Measurements from ENCODE around the gene MDM2. TPM values are rescaled to one million over a fixed set of nuclear protein-coding genes. Genes with fewer than 3 reads are reported as not detected.

Gene MDM2
- total and polyA plus RNA-seq, 10 of the 15 experiments (the other 5 are each of a cell fraction or from before 2014, with no cell fraction given): 48.2 to 174 (median 85.0) TPM

DNA sequence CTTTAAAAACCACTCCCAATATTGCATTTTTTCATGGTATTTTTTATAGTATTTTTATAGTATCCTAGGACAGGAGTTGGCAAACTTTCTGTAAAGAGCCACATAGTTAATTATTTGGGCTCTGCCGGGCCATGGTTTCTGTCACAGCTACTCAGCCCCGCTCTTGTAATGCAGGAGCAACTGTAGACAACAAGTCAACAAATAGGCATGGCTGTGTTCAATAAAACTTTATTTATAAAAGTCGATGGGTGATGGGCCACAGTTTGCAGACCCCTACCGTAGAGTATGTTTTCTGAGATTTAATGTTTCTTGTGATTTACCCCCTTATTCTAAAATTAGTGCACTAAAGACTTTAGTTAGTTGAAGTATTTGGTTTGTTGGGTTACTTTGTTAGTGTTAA is 25.5 kb downstream of the MDM2 start:
- TF ChIP-seq POLR2A (IDR thresholded peaks at IDR 0.05; ENCODE audit: low read depth, low read length): 0 out of 2 replicates have a peak, but pooled peaks have one; percentile 24
- no peak for TF ChIP-seq CREM (IDR thresholded peaks at IDR 0.05; ENCODE audit: low read depth)
- TF ChIP-seq, protein P1, sequence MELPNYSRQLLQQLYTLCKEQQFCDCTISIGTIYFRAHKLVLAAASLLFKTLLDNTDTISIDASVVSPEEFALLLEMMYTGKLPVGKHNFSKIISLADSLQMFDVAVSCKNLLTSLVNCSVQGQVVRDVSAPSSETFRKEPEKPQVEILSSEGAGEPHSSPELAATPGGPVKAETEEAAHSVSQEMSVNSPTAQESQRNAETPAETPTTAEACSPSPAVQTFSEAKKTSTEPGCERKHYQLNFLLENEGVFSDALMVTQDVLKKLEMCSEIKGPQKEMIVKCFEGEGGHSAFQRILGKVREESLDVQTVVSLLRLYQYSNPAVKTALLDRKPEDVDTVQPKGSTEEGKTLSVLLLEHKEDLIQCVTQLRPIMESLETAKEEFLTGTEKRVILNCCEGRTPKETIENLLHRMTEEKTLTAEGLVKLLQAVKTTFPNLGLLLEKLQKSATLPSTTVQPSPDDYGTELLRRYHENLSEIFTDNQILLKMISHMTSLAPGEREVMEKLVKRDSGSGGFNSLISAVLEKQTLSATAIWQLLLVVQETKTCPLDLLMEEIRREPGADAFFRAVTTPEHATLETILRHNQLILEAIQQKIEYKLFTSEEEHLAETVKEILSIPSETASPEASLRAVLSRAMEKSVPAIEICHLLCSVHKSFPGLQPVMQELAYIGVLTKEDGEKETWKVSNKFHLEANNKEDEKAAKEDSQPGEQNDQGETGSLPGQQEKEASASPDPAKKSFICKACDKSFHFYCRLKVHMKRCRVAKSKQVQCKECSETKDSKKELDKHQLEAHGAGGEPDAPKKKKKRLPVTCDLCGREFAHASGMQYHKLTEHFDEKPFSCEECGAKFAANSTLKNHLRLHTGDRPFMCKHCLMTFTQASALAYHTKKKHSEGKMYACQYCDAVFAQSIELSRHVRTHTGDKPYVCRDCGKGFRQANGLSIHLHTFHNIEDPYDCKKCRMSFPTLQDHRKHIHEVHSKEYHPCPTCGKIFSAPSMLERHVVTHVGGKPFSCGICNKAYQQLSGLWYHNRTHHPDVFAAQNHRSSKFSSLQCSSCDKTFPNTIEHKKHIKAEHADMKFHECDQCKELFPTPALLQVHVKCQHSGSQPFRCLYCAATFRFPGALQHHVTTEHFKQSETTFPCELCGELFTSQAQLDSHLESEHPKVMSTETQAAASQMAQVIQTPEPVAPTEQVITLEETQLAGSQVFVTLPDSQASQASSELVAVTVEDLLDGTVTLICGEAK (IDR thresholded peaks at IDR 0.05; ENCODE audit: borderline replicate concordance): peak; percentile 81
- TF ChIP-seq, protein P2, sequence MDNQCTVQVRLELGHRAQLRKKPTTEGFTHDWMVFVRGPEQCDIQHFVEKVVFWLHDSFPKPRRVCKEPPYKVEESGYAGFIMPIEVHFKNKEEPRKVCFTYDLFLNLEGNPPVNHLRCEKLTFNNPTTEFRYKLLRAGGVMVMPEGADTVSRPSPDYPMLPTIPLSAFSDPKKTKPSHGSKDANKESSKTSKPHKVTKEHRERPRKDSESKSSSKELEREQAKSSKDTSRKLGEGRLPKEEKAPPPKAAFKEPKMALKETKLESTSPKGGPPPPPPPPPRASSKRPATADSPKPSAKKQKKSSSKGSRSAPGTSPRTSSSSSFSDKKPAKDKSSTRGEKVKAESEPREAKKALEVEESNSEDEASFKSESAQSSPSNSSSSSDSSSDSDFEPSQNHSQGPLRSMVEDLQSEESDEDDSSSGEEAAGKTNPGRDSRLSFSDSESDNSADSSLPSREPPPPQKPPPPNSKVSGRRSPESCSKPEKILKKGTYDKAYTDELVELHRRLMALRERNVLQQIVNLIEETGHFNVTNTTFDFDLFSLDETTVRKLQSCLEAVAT (IDR thresholded peaks at IDR 0.05): no peak
- peak; percentile 54; the same call in 1 of the 2 replicates for TF ChIP-seq POLR2AphosphoS5 (IDR thresholded peaks at IDR 0.05; ENCODE audit: low read length)
- WGBS (ENCODE audit: insufficient coverage, insufficient replicate concordance, low lambda C conversion rate, missing lambda C conversion rate): 98% methylated on average over 4 of the region's 4 CpGs
- Histone ChIP-seq H4K20me1 (ENCODE audit: control insufficient read depth, insufficient read depth) (peaks cover 8% of the 10 kb centered on the region), H3K79me2 (ENCODE audit: control insufficient read depth, insufficient read depth, low read length) (no peaks in the 10 kb centered on the region; the same call in none of the 2 replicates), H3K36me3 (ENCODE audit: control insufficient read depth in 2 of 2, insufficient read depth in 2 of 2, low read length in 1 of 2) (peaks cover 21 to 47% of the 10 kb centered on the region in 2 experiments), H3K27ac (ENCODE audit: control insufficient read depth, insufficient read depth) (no peak overlapping the region), H3K27me3 (replicated peaks in 1 of 2; ENCODE audit: control insufficient read depth in 2 of 2, insufficient read depth in 2 of 2, low read length in 1 of 2) (no peaks in the 10 kb centered on the region), H3K4me3 (no peak overlapping the region), H3K9me3 (replicated peaks; ENCODE audit: control insufficient read depth, insufficient read depth, low read length) (no peaks in the 10 kb centered on the region), H3K4me2 (ENCODE audit: control insufficient read depth, insufficient read depth) (no peak overlapping the region), H3K4me1 (ENCODE audit: control insufficient read depth, insufficient read depth, low read length) (no peaks in the 10 kb centered on the region), H3K9ac (ENCODE audit: control insufficient read depth, insufficient read depth, low read length) (no peak overlapping the region), H2AFZ (ENCODE audit: control insufficient read depth, low read depth, low read length) (no peak overlapping the region)
- RAD21 ChIA-PET (ENCODE audit: unreplicated experiment): no interaction called here
- DNase-seq (ENCODE audit: low read depth, low spot score) (no peak), FAIRE-seq (no peak), ATAC-seq (no peak)
- intact Hi-C loops (cut with micrococcal nuclease; ENCODE audit: unreplicated experiment) (no loop called here), in situ Hi-C loops (cut with MboI) (no loop called here)
- SMC1A ChIA-PET (ENCODE audit: uncharacterized antibody, unreplicated experiment): interaction anchor here (1.7 kb wide), 1 partner anchor 17 kb away, joined by 4 read pairs; no protein-coding TSS in a partner anchor
- no TSS peak for BruUV-seq (replicated peaks)
- CTCF ChIA-PET: interaction anchor here (1.4 to 7.3 kb wide), 2 partner anchors 9 to 17 kb away, joined by 4 to 156 read pairs; no protein-coding TSS in a partner anchor
- POLR2A ChIA-PET: no interaction called here

All from GM12878 (cell line).